Suppressor macrophage treated with lipopolysaccharide for 4 hours (primary cell): ENCODE data around the gene LRRC53.
A peak's percentile ranks its signal among the peaks of the same experiment; 100 is the strongest.

Experiments used
- DNase-seq: peaks from one replicate; pipeline ENCODE4 v3.0.0-alpha.2; 2020

LRRC53 gene, protein sequence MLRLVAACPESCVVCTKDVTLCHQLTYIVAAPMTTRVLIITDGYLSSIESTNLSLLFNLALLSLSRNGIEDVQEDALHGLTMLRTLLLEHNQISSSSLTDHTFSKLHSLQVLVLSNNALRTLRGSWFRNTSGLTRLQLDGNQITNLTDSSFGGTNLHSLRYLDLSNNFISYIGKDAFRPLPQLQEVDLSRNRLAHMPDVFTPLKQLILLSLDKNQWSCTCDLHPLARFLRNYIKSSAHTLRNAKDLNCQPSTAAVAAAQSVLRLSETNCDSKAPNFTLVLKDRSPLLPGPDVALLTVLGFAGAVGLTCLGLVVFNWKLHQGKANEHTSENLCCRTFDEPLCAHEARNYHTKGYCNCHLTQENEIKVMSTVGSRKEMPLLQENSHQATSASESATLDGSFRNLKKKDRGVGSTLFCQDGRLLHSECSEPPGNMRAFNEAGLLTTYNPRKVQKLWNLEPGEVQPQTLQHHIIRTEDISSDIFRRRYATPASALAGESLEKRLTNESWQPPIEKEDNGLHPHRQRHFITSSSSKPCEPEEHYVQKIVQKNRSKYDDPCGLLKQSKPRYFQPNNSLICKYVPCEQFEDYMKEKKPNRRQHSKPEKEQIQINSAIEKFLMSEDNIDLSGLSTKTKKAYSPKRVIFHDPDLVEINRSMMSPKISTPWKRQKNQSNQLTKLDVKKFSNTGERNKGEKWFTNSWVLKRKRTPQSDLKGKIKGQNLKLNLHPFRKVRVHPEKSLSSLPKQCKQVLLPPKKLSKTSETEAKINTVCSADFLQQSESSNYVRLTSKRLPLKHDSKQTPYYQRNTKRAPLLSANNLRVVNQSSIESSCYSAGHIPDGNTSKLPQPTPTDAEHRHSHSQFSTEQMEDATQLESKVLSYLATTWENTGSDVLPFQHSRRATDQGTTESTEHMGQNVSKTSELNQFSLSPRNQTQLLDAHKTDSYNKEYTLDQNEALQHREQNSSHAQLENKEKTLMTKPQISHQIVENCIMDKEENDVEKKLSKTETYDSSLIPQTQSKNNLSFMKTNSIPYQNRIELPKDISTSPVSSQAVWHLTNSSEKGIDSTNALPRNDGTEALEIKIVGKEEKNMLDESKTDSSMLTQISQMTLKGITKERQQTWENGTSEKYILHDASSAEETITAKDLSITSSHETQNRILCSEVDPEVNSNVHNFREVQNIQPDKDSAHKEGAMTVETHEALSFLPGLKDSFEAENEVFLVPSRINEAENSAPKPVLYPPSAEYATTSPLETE

DNA sequence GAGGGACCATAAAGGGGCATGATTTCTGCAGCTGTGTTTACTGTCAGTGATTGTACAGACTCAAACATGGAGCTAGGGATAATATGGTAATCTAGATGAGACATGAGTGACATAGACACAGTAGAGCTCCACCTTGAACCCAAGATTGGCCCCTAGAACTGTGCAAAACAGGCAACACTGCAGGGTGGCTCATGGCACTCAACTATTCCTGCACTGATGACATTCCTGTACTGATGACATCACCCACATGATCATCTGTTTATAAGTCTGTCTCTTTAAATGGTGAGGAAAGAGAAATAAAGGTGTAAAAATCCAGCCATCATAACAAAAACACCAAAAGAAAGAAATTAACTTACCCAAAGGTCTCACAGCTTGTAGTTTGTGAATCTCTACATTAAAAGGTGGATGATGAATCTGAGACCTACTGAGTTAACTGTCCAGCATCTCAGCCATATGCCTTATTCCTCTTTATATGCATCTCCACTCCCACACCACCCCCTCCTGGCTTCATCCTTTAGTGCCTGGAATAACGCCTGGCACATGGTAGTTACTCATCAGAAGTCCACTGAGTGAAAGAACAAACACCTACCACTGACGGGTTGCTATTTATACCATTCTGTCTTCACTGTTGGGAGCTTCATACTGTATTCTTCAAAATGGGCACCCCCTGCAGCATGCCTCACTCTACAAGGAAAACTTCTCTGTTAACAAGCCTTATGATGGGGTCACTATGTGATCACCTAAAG, at the start of gene LRRC53:
TSS of gene LRRC53 (minus strand) at position 442 of the 746 bp plus-strand sequence. CDS start 29,262 bp downstream, outside the sequence.
- DNase-seq, result no peak

DNA sequence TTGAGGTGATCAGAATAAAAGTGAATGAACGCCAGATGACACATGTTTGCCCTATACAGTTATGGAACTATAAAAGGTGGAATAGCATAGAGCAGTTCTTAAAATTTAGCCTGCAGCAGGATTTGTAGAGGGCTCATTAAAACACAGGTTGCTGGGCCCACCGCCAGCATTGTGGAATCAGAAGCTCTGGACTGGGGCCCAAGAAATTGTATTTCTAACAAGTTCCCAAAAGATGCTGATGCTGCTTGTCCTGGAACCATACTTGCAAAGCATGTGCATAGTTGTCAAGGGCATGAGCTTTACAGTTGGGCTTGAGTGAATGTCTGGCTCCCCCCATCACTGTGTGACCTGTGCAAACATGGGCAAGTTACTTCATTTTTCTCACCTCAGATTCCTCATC, 37.5 kb upstream of the LRRC53 start:
- no peak for DNase-seq

DNA sequence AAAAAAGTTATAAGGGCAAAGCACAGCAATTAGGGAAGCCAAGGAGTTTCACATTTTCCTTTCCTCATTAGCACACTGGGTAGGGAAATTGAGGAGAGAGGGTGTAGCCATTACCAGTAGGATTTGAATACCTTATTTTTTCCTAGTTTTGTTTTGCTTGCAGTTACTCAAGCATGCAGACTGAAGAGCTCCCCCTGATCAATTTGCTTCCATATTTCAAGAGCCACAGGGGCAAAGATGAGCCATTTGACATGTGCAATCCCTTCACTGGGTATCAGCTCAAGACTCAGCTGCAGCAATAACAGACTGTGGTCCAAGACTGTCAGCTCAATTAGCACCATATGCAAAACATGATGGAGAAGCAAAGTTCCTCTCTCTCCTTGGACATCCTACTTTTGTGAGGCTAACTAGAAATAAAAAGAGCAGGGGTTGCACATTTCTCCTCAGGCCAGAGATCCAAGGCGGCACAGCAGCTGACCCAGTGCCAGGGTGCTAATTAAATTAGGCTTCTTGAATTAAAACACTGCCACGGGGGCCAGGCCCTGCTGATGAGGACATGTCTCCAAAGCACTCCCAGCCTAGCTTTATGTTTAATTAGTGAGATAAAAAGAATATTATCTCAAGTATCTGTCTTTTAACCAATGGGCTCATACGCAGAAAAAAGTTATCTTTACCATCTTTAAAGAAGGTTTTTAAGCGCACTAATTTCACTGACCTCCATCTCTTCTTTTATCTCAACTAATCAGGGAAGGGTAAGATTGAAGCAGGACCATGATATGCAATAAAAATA, 36.7 kb upstream of the LRRC53 start:
- DNase-seq, result no peak

DNA sequence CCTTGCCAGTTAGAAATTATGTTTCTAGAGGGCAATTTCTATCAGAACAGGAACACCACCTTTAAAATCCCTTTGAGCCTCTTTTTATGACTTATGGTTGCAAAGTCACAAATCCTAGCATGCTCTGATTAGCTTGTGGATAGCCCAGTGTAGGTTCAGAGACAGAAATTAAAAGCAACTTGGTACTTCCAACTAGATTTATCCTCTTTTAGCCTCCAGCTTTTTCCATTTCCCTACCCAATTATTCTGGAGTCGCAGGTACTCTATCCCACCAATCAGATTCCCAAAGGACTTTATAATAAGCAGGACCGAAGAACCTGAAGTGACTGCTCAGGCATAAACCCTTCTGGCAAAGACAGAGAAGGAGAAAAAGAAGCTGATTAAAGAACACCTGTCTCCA, 33.4 kb upstream of the LRRC53 start:
- no peak for DNase-seq

DNA sequence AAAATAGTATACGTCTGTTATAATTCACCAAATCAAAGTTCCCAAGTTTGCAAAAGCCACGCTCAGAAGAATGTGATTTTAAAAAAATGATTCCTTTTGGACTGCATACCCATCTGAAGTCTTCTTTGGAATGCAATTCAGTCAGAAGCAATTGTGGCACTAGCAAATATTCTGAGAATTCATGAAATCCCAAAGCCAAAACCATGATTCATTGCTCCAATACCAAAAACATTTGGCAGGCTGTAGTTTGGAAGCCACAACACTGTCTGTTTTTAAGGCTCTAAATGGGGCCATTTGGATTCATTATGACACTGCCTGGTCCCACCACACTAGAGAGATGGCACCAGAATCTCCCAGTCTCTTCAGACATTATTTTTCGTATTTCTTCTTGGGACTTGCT, 21.8 kb upstream of the LRRC53 start:
- DNase-seq, result no peak

DNA sequence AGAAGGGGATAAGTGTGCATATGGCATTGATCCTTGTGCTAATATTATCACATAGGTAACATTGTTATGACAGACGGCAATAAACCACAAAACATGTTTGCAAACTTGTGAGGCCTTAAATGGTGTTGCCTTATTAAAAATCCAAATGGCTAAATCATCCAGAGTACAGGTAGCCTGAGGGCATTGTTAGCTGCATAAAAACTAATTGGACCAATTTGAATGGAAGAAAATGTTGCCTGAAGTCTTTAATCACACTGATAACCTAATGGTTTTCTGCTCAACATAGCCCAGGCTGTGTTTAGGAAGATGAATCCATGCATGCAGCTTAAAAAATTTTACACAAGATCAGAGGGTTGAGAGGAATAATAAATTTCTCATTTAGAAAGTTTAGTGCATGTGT, 19.4 kb upstream of the LRRC53 start:
- DNase-seq, result no peak

GRCh38 chr1:74530892-74531291, 18.5 kb upstream of the LRRC53 start:
- no peak for DNase-seq

- no peak for DNase-seq
Measured at GRCh38 chr1:74528123-74528522, 15.7 kb upstream of the LRRC53 start.

GRCh38 chr1:74526708-74527107, 14.3 kb upstream of the LRRC53 start:
- DNase-seq, result no peak

DNA sequence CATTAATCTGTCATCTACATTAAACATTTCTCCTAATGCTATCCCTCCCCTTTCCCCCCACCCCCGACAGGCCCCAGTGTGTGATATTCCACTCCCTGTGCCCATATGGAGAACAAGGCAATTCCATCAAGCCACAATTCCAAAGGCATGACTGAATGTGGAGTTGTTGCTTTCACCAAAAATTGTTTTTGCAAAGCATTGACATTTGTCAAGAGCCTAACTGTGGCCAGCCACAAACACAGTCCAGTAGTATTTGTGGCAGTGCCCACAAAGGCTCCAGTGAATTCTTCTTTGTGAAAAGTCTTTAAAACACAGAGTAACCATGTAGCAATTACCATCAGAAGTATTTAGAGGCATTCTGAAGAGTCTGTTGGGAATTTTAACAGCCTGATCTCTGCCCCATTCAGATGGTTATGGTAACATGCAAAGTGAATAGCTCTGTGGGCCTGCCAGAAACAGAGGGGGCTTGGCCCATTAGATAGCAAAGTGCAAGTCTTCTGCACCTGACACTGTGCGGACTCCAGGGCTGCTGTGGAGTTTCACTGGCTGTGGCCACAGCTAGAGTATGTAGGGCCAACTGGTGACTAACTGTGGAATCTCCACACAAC, 11.6 kb upstream of the LRRC53 start:
- DNase-seq, result no peak

- no peak for DNase-seq
Measured at GRCh38 chr1:74522148-74522547, 9.7 kb upstream of the LRRC53 start.

DNA sequence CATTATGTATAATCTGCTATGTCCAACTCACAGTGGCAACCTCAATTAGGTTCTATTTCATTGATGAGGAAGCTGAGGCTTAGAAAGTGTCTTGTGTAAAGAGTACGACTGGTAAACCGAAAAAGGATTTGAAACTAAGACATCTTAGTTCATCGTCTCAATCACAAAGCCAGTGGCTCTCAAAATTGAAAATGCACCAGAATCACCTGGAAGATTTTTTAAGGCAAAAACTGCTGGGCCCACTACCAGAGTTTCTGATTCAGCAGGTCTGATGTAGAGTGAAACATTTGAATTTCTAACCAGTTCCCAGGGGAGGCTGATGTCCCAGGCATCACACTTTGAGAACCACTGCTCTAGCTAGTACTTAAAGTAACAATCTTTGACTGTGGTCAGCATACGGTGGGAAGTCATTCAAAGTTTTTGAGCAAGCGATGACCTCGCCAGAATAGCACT, 5.2 kb upstream of the LRRC53 start:
- no peak for DNase-seq

GRCh38 chr1:74513411-74514300, 1.2 kb upstream of the LRRC53 start:
- no peak for DNase-seq

DNA sequence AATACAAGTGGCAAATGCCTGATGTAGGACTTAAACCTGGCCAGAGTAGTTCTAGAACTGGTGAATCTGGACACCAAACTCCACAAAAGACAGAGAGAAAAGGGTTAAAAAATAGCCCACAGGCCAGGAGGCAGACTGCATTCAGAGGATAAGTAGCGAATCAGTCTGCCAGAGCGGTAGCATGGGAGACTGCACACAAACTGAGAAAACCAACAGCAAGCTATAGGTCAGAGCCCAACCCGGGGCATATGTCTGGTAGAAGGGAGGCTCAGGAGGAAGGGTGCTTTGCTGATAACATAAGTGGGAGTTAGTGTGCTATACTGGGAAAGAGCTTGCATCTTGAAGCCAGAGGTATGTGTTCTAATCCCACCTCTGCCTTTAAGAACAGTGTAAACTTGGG, 4.0 kb downstream of the LRRC53 start:
- DNase-seq, result no peak

DNA sequence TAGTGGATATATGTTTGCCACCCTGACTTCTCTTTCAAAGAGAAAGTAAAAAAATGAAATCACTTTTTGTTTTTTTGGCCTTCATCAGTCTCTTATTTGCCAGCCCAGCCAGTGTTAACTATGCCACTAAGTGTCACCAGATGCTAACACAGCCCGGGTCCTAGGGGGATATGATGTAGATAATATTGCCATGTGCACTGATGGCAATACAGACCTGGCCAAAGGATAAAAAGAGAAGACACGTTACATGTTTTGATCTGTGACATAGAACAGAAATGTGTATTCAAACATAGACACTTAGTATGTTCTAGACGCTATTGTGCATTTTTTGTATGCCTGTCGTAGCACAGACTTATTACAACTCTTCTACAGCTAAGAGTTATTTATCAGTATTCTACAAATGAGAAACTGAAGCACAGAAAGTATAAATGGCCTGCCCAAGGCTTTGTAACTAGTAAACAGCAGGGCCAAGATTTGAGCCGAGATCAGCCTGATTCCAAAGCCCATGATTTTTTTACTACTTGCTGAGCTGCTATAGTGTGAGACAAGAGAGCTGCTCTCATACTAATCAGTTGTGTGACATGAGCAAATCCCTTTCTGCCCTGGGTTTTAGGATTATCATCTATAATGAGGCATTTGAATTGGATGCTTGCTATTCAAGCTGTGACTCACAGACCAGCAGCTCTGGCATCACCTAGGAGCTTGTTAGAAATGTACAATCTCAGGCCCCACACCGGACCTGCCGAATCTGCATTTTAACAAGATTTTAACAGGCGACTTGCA, 6.3 kb downstream of the LRRC53 start:
- DNase-seq, result no peak

DNA sequence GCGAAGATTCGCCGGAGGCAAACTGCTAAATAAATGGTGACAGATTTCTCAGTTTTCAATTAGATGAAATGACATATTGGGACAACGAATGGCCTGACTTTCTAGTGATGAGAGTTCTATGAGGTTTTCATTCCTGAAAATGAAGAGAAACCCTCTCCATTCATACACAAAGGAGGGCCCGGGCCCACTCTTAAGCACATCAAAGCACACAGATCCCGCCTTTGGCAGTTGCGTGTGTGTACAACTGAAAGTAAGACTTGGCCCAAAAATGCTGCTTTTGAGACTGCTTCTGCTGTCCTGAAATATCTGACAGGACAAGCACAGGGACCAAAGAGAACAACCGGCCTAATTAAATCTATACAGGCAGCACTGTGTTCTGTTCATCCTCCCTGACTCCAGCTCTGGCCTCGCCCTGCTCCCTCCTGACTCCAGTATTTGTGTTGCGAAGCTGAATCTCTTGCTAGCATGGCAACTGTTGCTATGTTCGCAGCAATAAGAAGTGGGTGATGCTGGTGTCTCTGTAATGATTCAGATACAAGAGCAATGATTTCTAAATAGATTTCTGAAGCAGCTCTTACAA, 7.4 kb downstream of the LRRC53 start:
- no peak for DNase-seq

GRCh38 chr1:74504125-74504932, 8.1 kb downstream of the LRRC53 start:
- DNase-seq, result peak; percentile 19

DNA sequence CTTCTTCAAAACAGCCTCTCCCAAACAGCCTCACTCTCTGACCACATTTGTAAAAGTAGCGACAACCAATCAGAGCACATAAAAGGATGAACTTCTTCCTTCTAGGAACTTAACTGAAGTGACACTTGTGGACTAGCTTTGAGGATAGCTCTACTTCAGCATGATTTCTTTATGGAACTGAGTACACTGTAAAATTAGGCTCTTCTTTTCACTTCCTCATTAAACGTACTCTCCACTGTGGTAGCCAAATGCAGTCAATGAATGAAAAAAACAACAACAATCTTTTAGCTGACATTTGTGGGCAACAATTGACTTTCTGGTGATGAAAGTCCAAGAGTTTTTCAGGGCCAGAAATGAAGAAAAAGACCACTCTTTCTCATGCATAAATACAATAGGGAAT, 9.6 kb downstream of the LRRC53 start:
- no peak for DNase-seq
